ENCODE results near the gene EMP2.
A peak's percentile ranks its signal among the peaks of the same experiment; 100 is the strongest.
"Not testable (repeated sequence)": the region's sequence is repeated elsewhere in the genome, so short reads cannot be mapped to it uniquely, and the experiment has no call there.

Gene EMP2

DNA sequence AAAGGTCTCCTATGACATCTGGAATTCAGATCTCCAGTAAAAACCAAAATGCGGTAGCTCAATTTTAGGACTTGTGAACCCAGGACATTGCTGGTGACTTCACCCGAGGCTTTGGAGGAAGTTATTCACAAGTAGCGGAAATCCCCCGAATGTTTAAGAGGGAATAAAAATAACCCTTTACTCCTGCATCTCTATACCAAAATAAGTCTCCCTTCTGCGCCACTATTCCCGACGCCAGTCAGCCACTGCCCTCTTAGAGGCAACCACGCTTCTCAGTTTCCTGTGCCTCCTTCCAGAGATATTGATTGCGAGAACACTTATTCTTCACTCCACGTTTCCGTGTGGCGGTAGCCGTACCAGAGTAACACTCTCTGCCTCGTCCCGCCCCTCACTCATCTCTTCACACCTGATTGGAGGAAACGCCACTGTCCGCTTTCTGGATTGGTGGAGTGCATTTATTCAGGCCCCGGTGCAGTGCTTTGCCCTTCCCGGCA is 27.4 kb downstream of the EMP2 start:
- peak; percentile 4 to 11 for DNase-seq (ENCODE audit: low read depth in 1 of 2, low spot score in 1 of 2)

DNA sequence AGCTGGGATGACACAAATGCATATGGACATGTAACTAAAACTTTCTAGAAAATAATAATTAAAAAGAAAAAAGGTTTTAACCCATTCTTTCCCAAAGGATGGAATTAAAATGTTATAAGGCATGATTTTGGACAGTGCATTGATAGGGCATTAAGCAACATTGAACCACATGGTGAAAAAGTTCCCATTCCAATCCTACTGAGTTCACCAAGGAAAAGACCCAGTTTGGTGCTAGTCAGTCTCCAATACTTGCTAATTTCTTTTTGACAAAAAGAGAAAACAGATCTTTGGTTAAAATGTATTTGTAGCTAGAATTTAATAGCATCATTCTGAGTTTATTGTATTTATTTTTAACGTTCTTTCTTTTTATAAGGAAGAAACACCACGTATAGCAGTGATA is 28.1 kb downstream of the EMP2 start:
- no peak for DNase-seq (ENCODE audit: low read depth in 1 of 2, low spot score in 1 of 2)

DNA sequence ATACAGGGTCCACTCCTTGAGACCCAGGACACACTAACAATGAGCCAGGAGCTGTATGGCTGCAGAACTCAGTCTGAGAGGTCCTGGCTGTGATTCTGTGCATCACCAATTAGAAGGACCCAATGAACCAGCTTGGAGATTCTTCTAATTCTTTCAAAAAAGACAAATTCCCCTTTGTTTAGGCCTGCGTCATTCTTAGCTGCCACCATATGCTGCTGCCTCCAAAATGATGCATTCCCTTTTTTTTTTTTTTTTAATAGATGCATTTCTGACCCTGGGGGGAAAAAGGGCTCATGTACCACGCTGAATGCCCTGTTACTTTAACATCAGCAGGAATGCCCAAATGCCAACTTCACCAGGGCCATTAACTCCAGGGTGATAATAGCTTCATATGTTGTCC is 28.5 kb downstream of the EMP2 start:
- DNase-seq (ENCODE audit: low read depth in 1 of 2, low spot score in 1 of 2) = no peak

DNA sequence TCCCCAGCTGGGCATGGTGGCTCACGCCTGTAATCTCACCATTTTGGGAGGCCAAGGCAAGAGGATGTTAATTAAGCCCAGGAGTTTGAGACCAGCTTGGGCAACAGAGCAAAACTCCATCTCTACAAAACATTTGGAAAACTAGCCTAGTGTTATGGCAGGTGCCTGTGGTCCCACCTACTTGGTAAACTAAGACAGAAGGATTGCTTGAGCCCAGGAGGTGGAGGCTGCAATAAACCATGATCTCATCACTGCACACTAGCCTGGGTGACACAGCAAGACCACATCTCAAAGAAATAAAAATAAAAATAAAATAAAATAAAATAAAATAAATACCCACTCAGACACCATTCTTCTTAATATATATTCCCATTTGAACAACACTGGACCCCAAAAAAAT is 32.0 kb downstream of the EMP2 start:
- DNase-seq (ENCODE audit: low read depth in 1 of 2, low spot score in 1 of 2) = no peak

GRCh38 chr16:10547708-10548107 is 32.7 kb downstream of the EMP2 start:
- no peak for DNase-seq (ENCODE audit: low read depth in 1 of 2, low spot score in 1 of 2)

DNA sequence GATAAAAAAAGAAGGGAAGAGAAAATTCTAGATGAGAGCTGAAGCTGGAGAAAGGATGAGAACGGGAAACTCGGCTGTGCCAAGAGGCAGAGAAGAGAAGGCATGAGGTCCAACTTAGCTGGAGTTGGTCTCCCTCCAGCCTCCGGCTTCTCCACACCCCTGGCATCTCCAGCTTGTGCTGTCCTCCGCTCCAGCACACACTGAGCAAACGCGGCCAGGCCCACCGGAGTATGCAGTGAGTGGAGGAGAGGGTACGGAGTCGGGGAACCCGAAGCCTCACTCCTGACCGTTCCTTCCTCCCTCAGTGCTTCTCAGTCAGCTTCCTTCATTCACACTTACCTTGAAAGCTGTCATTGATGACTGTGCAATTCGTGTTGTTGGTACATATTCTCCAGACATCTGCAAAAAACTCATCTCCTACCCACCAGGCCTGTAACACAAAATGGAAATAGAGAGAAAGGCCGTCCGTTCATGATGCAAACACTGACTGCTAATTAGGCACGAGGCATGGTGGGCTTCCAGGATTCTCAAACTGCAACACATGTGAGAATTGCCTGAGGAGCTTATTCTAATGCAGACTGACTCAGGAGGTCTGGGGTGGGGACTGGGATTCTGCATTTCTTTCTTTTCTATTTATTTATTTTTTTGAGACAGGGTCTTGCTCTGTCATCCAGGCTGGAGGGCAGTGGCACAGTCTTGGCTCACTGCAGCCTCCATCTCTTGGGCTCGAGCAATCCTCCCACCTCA is 37.0 kb downstream of the EMP2 start:
- no peak for DNase-seq (ENCODE audit: low read depth in 1 of 2, low spot score in 1 of 2)

DNA sequence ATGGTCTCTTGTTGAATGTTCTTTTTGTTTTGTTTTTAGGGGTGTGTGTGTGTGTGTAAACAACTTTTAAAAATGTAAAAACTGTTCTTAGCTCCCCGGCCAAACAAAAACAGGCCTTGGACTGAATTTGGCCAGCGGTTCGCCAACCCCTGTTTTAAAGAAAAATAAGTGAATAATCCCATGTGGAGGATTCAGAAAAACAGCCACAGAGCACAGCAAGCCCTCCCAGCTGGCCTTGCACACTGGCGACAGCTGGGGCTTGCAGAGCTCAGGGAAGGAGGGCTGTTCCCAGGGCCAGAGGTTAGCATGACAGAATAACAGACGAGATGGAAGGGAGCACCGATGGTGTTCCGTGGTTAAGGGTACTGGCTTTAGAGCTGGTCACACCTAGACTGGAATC is 39.0 kb downstream of the EMP2 start:
- DNase-seq (ENCODE audit: low read depth in 1 of 2, low spot score in 1 of 2) = no peak

DNA sequence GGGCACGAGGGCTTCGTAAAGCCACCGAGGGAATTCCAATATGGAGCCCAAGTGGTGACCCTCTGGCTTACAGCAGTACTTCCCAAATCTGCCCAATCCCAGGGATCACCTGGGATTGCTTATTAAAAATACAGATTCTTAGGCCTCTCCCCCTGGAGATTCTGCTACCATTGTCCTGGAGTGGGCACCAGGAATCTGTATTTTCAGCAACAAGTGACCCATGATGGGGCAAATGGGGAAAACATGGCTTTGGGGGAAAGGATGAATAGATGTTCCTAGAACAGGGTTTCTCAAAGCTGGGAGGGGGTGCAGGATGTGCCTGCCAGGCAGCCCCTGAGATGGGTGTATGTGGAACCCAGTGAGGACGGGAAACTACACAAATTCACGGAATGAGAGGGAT is 40.6 kb downstream of the EMP2 start:
- DNase-seq (ENCODE audit: low read depth in 1 of 2, low spot score in 1 of 2) = no peak

DNA sequence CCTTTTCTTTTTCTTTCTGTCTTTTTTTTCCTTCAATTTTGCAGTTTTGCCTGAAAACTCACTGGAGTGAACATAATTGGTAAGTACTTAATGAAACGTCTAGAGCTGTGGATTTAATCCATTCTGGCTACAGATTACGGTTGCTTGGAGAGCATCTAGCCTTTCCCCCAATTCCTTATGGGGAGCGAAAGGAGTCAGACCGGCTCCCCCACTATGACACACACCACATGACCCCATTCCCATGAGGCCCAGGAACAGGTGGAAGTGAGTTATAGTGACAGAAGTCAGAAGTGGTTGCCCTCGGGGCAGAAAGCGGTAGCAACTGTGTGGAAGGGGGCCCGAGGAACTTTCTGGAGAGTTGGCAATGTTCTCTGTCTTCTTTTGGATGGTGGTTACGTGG is 41.2 kb downstream of the EMP2 start:
- no peak for DNase-seq (ENCODE audit: low read depth in 1 of 2, low spot score in 1 of 2)

- no peak for DNase-seq (ENCODE audit: low read depth in 1 of 2, low spot score in 1 of 2)
These were observed 41.8 kb downstream of the EMP2 start for GRCh38 chr16:10538583-10538982.

- no peak for DNase-seq (ENCODE audit: low read depth in 1 of 2, low spot score in 1 of 2)
These were observed 42.5 kb downstream of the EMP2 start for GRCh38 chr16:10537946-10538345.

DNA sequence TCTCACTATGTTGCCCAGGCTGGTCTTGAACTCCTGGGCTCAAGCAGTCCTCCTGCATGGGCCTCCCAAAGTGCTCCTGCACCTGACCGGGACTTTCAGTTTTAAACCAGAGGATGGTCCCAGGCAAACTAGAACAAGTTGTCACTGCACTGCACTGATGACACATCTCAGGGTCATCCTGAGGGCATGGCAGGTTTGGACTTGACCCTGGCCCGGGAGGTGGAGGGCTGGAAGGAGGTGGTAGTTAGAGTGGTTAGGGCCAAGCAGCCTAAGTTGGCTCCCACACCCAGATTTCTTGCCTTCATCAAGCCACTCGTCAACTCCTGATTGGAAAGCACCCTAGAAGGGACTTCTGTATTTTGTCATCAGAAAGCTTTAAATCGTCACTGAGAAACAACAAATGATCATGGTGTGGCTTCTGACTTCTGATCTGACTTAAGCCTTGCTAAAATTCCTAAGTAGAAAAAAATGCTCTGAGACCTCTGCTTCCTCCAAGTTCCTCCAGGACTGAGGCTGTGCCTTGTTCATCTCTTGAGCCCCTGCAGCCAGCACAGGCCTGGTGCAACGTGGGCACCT is 43.5 kb downstream of the EMP2 start:
- DNase-seq (ENCODE audit: low read depth in 1 of 2, low spot score in 1 of 2) = no peak

GRCh38 chr16:10536328-10536727 is 44.1 kb downstream of the EMP2 start:
- DNase-seq (ENCODE audit: low read depth in 1 of 2, low spot score in 1 of 2) = not testable (repeated sequence)

DNA sequence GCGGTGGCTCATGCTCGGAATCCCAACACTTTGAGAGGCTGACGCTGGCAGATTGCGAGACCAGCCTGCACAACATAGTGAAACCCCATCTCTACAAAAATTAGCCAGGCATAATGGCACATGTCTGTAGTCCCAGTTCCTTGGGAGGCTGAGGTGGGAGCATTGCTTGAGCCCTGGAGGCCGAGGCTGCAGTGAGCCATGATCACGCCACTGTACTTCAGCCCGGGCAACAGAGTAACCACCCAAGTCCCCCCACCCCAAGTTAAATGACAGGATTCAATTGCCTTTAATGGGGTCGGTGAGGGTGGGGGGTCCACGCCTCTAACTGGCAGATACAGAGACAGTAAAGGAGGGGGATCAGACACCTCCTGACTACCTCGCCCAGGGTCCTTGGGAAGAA is 44.9 kb downstream of the EMP2 start:
- no peak for DNase-seq (ENCODE audit: low read depth in 1 of 2, low spot score in 1 of 2)

DNA sequence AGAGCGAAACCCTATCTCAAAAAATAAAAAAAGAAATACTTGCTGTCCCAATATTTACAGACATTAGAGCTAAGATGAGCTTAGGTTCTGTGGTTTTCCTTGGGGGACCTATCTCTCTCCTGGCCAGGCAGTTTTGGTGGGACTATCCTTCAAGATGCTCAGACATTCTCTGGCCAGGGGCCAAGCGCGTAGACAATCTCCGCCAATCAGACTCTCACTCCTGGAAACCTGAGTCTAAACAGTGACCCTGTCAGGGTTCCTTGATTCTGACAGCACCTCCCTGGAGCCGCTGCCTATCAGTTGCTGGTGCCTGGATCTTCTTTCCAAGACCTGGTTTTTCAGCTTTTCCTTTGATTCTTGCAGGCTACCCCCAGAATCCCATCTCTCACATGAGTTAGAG is 45.6 kb downstream of the EMP2 start:
- DNase-seq (ENCODE audit: low read depth in 1 of 2, low spot score in 1 of 2) = no peak

DNA sequence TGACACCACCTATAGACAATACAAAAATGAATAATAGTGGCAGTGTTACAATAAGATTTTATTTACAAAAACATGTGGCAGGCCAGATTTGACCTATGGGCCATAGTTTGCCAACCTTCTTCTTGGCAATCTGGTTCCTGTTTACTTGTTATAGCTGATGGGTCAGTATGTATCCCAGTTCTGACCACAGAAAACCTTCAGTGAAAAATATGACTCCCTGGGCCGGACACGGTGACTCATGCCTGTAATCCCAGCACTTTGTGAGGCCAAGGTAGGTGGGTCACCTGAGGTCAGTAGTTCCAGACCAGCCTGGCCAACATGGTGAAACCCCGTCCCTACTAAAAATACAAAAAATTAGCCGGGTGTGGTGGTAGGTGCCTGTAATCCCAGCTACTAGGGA is 46.8 kb downstream of the EMP2 start:
- not testable (repeated sequence) for DNase-seq (ENCODE audit: low read depth in 1 of 2, low spot score in 1 of 2)

DNA sequence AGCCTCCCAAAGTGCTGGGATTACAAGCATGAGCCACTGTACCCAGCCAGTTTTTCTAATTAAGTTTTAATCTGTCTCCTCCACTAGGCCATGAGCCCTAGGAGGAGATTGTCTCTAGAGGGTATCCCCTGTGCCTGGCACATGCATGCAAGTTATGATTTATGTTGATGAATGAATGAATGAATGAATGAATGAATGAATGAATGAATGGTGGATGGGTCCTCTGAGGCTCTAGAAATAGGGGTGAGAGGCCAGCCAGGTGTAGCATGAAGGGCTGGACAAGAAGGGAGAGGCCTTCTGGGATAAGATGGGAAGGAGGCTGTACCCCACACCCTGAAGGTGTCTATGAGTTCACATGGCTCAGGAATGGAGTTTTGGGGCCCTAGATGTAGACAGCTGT is 48.8 kb downstream of the EMP2 start:
- no peak for DNase-seq (ENCODE audit: low read depth in 1 of 2, low spot score in 1 of 2)

GRCh38 chr16:10530685-10531084 is 49.7 kb downstream of the EMP2 start:
- no peak for DNase-seq (ENCODE audit: low read depth in 1 of 2, low spot score in 1 of 2)

DNA sequence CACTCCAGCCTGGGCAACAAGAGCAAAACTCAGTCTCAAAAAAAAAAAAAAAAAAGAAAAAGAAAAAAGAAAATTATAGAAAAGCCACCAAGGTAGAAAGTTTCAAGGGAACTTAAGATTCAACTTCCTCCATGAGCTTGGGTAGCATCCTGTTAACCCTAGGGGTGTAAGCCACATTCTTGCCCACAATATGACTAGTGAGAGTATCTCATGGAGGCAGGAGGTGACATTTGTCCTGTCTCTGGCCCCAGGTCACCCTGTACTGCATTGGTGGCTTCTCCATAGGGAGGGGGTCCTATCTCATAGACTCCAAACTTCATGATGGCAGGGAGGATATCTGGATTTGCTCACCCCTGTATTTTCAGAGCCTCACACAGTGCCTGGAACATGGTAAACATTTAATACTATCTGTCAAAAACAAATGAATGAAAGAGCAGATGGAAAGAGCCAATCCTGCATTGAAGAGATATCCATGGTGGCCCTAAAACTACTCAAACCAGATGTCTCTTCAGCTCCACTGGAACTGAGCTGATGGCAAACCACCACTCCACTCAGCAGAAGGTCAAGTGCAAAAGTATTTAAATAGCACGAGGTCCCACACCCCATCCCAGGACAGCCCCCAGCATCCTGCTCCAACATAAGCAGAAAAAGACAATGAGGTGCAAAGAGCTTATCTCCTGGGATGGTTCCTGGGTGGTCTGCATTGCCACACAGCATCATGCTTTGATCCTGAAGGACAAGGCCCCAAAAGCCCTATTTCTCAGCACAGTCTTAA is 50.3 kb downstream of the EMP2 start:
- DNase-seq (ENCODE audit: low read depth in 1 of 2, low spot score in 1 of 2) = no peak

GRCh38 chr16:10528635-10529034 is 51.8 kb downstream of the EMP2 start:
- no peak for DNase-seq (ENCODE audit: low read depth in 1 of 2, low spot score in 1 of 2)

GRCh38 chr16:10526962-10527361 is 53.4 kb downstream of the EMP2 start:
- DNase-seq (ENCODE audit: low read depth in 1 of 2, low spot score in 1 of 2) = no peak

DNA sequence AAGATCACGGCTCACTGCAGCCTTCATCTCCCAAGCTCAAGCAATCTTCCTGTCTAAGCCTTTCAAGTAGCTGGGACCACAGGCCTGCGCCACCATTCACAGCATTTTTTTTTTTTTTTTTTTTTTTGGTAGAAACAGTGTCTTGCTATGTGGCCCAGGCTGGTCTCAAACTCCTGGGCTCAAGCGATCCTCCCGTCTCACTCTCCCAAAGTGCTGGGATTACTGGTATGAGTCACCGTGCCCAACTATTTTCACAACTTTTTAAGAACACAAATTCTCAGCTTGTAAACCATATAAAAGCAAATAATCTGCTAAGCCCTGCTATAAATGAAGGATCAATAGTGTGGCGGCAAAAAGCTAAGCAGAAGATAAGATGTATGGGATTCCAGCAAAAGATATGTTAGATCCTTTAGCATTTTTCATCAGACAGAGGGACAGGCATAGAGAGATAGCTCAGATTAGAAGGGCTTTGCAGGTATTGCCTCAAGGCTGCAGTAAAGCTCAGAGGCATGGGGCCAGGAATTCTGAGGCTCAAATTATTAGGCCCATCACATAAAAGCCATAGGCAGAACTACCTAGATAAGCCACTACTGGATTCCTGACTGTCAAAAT is 55.1 kb downstream of the EMP2 start:
- DNase-seq (ENCODE audit: low read depth in 1 of 2, low spot score in 1 of 2) = no peak
